Measurements from ENCODE around the gene ADAM19. TPM values are rescaled to one million over a fixed set of nuclear protein-coding genes. Genes with fewer than 3 reads are reported as not detected.

Gene ADAM19
- total RNA-seq, 1 donor from 2014 or later = 176 TPM

GRCh38 chr5:157552650-157553049, 22.9 kb downstream of the ADAM19 start:
- Mint-ChIP-seq H3K27me3 (ENCODE audit: unreplicated experiment) (peaks cover 13% of the 10 kb centered on the region), H3K9me3 (ENCODE audit: unreplicated experiment) (no peaks in the 10 kb centered on the region), H3K36me3 (ENCODE audit: low read depth, unreplicated experiment) (peaks cover 40% of the 10 kb centered on the region), H3K4me1 (ENCODE audit: unreplicated experiment) (peaks cover 72% of the 10 kb centered on the region), H3K27ac (ENCODE audit: unreplicated experiment) (no peak overlapping the region), H3K4me3 (ENCODE audit: unreplicated experiment) (no peak overlapping the region)
- no peak for DNase-seq (ENCODE audit: low spot score)
- TF ChIP-seq CTCF (IDR thresholded peaks at IDR 0.05; ENCODE audit: unreplicated experiment) = no peak

DNA sequence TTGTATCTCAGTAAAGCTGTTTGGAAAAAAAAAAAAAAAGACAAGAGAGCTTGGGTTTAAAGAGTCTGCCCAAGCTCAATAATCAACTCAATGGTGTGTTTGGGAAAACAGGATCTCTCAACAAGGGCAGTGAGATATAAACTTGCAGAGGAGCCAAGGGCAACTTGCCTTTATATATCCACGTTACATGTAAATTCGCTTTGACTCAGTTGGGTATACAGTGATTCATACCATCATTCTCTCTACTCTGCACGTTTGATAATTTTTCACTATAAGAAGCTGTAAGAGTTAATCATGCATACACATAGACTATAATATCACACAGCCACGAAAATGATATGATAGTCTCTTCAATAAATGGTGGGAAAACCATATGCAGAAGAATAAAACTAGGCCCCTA, 24.9 kb downstream of the ADAM19 start:
- Mint-ChIP-seq H3K4me3 (ENCODE audit: unreplicated experiment) (peak overlapping the region; percentile 2), H3K9me3 (ENCODE audit: unreplicated experiment) (no peaks in the 10 kb centered on the region), H3K36me3 (ENCODE audit: low read depth, unreplicated experiment) (peaks cover 45% of the 10 kb centered on the region), H3K27ac (ENCODE audit: unreplicated experiment) (no peak overlapping the region), H3K27me3 (ENCODE audit: unreplicated experiment) (peaks cover 13% of the 10 kb centered on the region), H3K4me1 (ENCODE audit: unreplicated experiment) (peaks cover 73% of the 10 kb centered on the region)
- TF ChIP-seq CTCF (IDR thresholded peaks at IDR 0.05; ENCODE audit: unreplicated experiment) = no peak
- no peak for DNase-seq (ENCODE audit: low spot score)

- no peak for TF ChIP-seq CTCF (IDR thresholded peaks at IDR 0.05; ENCODE audit: unreplicated experiment)
- Mint-ChIP-seq H3K4me1 (ENCODE audit: unreplicated experiment) (peaks cover 73% of the 10 kb centered on the region), H3K27ac (ENCODE audit: unreplicated experiment) (no peak overlapping the region), H3K9me3 (ENCODE audit: unreplicated experiment) (no peaks in the 10 kb centered on the region), H3K27me3 (ENCODE audit: unreplicated experiment) (peaks cover 13% of the 10 kb centered on the region), H3K36me3 (ENCODE audit: low read depth, unreplicated experiment) (peaks cover 45% of the 10 kb centered on the region), H3K4me3 (ENCODE audit: unreplicated experiment) (peak overlapping the region; percentile 79)
- no peak for DNase-seq (ENCODE audit: low spot score)
Measured at GRCh38 chr5:157549954-157550549, 25.5 kb downstream of the ADAM19 start.

GRCh38 chr5:157549283-157549629, 26.3 kb downstream of the ADAM19 start:
- peaks cover 45% of the 10 kb centered on the region for H3K36me3 Mint-ChIP-seq (ENCODE audit: low read depth, unreplicated experiment)
- H3K4me1 Mint-ChIP-seq (ENCODE audit: unreplicated experiment) = peaks cover 73% of the 10 kb centered on the region
- no peak for DNase-seq (ENCODE audit: low spot score)
- peaks cover 9% of the 10 kb centered on the region for H3K27me3 Mint-ChIP-seq (ENCODE audit: unreplicated experiment)
- H3K4me3 Mint-ChIP-seq (ENCODE audit: unreplicated experiment) = peak overlapping the region; percentile 79
- TF ChIP-seq CTCF (IDR thresholded peaks at IDR 0.05; ENCODE audit: unreplicated experiment) = no peak
- no peaks in the 10 kb centered on the region for H3K9me3 Mint-ChIP-seq (ENCODE audit: unreplicated experiment)
- no peak overlapping the region for H3K27ac Mint-ChIP-seq (ENCODE audit: unreplicated experiment)

GRCh38 chr5:157548513-157549282, 26.9 kb downstream of the ADAM19 start:
- H3K27ac Mint-ChIP-seq (ENCODE audit: unreplicated experiment) = peak overlapping the region; percentile 38
- H3K9me3 Mint-ChIP-seq (ENCODE audit: unreplicated experiment) = no peaks in the 10 kb centered on the region
- H3K27me3 Mint-ChIP-seq (ENCODE audit: unreplicated experiment) = peaks cover 9% of the 10 kb centered on the region
- no peak for DNase-seq (ENCODE audit: low spot score)
- peaks cover 45% of the 10 kb centered on the region for H3K36me3 Mint-ChIP-seq (ENCODE audit: low read depth, unreplicated experiment)
- peaks cover 74% of the 10 kb centered on the region for H3K4me1 Mint-ChIP-seq (ENCODE audit: unreplicated experiment)
- TF ChIP-seq CTCF (IDR thresholded peaks at IDR 0.05; ENCODE audit: unreplicated experiment) = no peak
- H3K4me3 Mint-ChIP-seq (ENCODE audit: unreplicated experiment) = peak overlapping the region; percentile 79
